ENCODE data around the gene KDM1B.

Gene KDM1B

GRCh38 chr6:18270216-18270615 is 115.0 kb downstream of the KDM1B start:
- no peaks in the 10 kb centered on the region for H3K36me3 Mint-ChIP-seq (ENCODE audit: low read depth)
- no peaks in the 10 kb centered on the region for H3K9me3 Mint-ChIP-seq
- H3K4me1 Mint-ChIP-seq = peaks cover 5% of the 10 kb centered on the region
- TF ChIP-seq CTCF (IDR thresholded peaks at IDR 0.05) = no peak
- H3K27ac Mint-ChIP-seq = no peak overlapping the region
- H3K27me3 Mint-ChIP-seq (ENCODE audit: low read depth, poor library complexity) = peaks cover 23% of the 10 kb centered on the region
- DNase-seq = no peak
- no peak overlapping the region for H3K4me3 Mint-ChIP-seq

Data from nephron progenitor cell (in vitro differentiated cells).